Measurements from ENCODE around the gene HOGA1.

Gene HOGA1

GRCh38 chr10:97651773-97652172, 67.6 kb downstream of the HOGA1 start:
- no peak for DNase-seq

- no peak for DNase-seq
Measured at GRCh38 chr10:97656777-97657176, 72.6 kb downstream of the HOGA1 start.

- no peak for DNase-seq
Measured at GRCh38 chr10:97659589-97659988, 75.4 kb downstream of the HOGA1 start.

All from stimulated activated CD4-positive, alpha-beta T cell treated with anti-CD3 and anti-CD28 coated beads, Interleukin-12 subunit alpha, Interleukin-12 subunit beta, amount 100 ng/mL, for 4 hours (primary cell).